Muscle layer of colon (tissue), 2 donors: Measurements from ENCODE around the gene ZNF738.
"Not testable (repeated sequence)": the region's sequence is repeated elsewhere in the genome, so short reads cannot be mapped to it uniquely, and the experiment has no call there.

ENCODE experiments used
- H3K27ac ChIP-seq: one replicate; pipeline ENCODE4 v1.7.0; 2013; ENCODE audit warnings: low read depth, mild to moderate bottlenecking, low read length, moderate library complexity
- H3K27me3 ChIP-seq, 2 donors: one replicate each; pipeline ENCODE4 v1.7.0; 2013; ENCODE audit warnings: low read length in 2 of 2, mild to moderate bottlenecking in 2 of 2; ENCODE audit not compliant: insufficient read depth in 2 of 2, control insufficient read depth in 1 of 2
- H3K36me3 ChIP-seq: one replicate; pipeline ENCODE4 v1.7.0; 2013; ENCODE audit warnings: mild to moderate bottlenecking, low read length; ENCODE audit not compliant: insufficient read depth
- H3K4me1 ChIP-seq: one replicate; pipeline ENCODE4 v1.7.0; 2013; ENCODE audit warnings: mild to moderate bottlenecking, low read length; ENCODE audit not compliant: insufficient read depth
- H3K4me3 ChIP-seq, 2 donors: one replicate each; pipeline ENCODE4 v1.7.0; 2013; ENCODE audit warnings: low read length in 2 of 2, low read depth in 1 of 2, mild to moderate bottlenecking in 1 of 2, moderate library complexity in 1 of 2
- H3K9ac ChIP-seq: one replicate; pipeline ENCODE4 v1.7.0; 2013; ENCODE audit warnings: low read length
- H3K9me3 ChIP-seq: one replicate; pipeline ENCODE4 v1.7.0; 2013; ENCODE audit warnings: mild to moderate bottlenecking, low read length
- donor health status: abdominal sarcoma.
- donor health status: Adenocarcinoma of cecum.

ZNF738 gene

DNA sequence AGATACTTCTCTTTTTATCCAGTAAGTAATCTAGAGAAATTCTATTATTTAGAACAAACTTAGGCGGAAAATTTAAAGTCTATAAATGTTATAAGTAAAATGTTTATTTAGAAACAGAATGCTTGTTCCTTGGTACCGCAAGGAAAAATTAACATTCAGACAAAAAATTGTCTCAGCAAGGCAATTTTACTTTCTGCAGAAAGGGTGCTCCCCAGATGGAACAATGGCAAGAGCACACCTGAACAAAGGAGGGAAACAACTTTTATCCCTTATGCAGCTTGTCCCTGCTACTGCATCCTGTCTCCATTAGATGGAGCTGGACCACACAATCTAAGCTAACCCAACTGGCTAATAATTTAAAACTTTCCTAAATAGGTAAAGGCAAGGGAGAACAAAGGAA, 23.1 kb upstream of the ZNF738 start:
- H3K9ac ChIP-seq = no peak overlapping the region
- no peaks in the 10 kb centered on the region for H3K27me3 ChIP-seq
- no peaks in the 10 kb centered on the region for H3K4me1 ChIP-seq
- no peaks in the 10 kb centered on the region for H3K36me3 ChIP-seq
- no peak overlapping the region for H3K27ac ChIP-seq
- H3K9me3 ChIP-seq = no peaks in the 10 kb centered on the region
- H3K4me3 ChIP-seq = no peak overlapping the region

GRCh38 chr19:21344841-21345240, 14.0 kb upstream of the ZNF738 start:
- H3K4me1 ChIP-seq, H3K36me3 ChIP-seq, H3K9ac ChIP-seq, H3K27ac ChIP-seq, H3K27me3 ChIP-seq, H3K9me3 ChIP-seq, H3K4me3 ChIP-seq: not testable (repeated sequence)

DNA sequence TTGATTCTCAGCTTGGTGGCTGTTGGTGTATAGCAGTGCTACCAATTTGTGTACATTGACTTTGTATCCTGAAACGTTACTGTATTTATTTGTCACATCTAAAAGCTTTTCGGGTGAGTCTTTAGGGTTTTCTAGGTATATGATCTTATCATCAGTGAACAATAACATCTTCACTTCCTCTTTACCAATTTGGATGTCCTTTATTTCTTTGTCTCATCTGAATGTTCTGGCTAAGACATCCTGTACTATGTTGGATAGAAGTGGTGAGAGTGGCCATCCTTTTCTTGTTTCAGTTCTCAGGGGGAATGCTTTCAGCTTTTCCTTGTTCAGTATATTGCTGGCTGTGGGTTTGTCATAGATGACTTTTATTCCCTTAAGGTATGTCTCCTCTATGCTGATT, 6.0 kb upstream of the ZNF738 start:
- Histone ChIP-seq H3K4me1 (no peaks in the 10 kb centered on the region), H3K27ac (no peak overlapping the region), H3K9me3 (no peaks in the 10 kb centered on the region), H3K9ac (no peak overlapping the region), H3K36me3 (no peaks in the 10 kb centered on the region), H3K4me3 (no peak overlapping the region), H3K27me3 (no peaks in the 10 kb centered on the region)

GRCh38 chr19:21362291-21362690, 3.5 kb downstream of the ZNF738 start:
- no peaks in the 10 kb centered on the region for H3K9me3 ChIP-seq
- H3K4me1 ChIP-seq = no peaks in the 10 kb centered on the region
- H3K9ac ChIP-seq = no peak overlapping the region
- H3K27ac ChIP-seq = no peak overlapping the region
- no peaks in the 10 kb centered on the region for H3K27me3 ChIP-seq
- no peak overlapping the region for H3K4me3 ChIP-seq
- no peaks in the 10 kb centered on the region for H3K36me3 ChIP-seq

DNA sequence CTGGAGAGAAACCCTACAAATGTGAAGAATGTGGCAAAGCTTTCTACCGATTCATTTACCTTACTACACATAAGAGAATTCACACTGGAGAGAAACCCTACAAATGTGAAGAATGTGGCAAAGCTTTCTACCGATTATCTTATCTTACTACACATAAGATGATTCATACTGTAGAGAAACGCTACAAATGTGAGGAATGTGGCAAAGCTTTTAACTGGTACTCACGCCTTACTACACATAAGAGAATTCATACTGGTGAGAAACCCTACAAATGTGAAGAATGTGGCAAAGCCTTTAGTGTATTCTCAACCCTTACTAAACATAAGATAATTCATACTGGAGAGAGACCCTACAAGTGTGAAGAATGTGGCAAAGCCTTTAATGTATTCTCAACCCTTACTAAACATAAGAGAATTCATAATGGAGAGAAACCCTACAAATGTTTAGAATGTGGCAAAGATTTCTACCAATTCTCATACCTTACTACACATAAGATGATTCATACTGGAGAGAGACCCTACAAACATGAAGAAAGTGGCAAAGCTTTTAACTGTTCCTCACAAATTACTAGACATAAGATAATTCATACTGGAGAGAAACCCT, 25.3 kb downstream of the ZNF738 start:
- H3K4me3 ChIP-seq = no peak overlapping the region
- no peaks in the 10 kb centered on the region for H3K27me3 ChIP-seq
- no peak overlapping the region for H3K27ac ChIP-seq
- peaks cover 18% of the 10 kb centered on the region for H3K9me3 ChIP-seq
- H3K9ac ChIP-seq = no peak overlapping the region
- H3K4me1 ChIP-seq = no peaks in the 10 kb centered on the region
- H3K36me3 ChIP-seq = peaks cover 5% of the 10 kb centered on the region

- H3K9me3 ChIP-seq = no peaks in the 10 kb centered on the region
- no peak overlapping the region for H3K4me3 ChIP-seq
- peaks cover 23% of the 10 kb centered on the region for H3K4me1 ChIP-seq
- no peak overlapping the region for H3K9ac ChIP-seq
- no peaks in the 10 kb centered on the region for H3K27me3 ChIP-seq
- H3K27ac ChIP-seq = no peak overlapping the region
- no peaks in the 10 kb centered on the region for H3K36me3 ChIP-seq
Observed at GRCh38 chr19:21396121-21396520, 37.3 kb downstream of the ZNF738 start.

- peak within 1 kb of the TSS; percentile 93 to 94 for H3K4me3 ChIP-seq
- peaks cover 24% of the 10 kb centered on the region for H3K4me1 ChIP-seq
- peak within 1 kb of the TSS; percentile 86 for H3K27ac ChIP-seq
- no peaks in the 10 kb centered on the region for H3K9me3 ChIP-seq
- H3K27me3 ChIP-seq = no peaks in the 10 kb centered on the region
- no peaks in the 10 kb centered on the region for H3K36me3 ChIP-seq
- H3K9ac ChIP-seq = peak within 1 kb of the TSS; percentile 70
Observed at GRCh38 chr19:21396893-21397572, 38.2 kb downstream of the ZNF738 start, which contains the start of gene ZNF493. Gene ZNF493, plus strand, starts transcription at chr19:21397133. Its CDS starts 105 bp downstream, at chr19:21397238.

DNA sequence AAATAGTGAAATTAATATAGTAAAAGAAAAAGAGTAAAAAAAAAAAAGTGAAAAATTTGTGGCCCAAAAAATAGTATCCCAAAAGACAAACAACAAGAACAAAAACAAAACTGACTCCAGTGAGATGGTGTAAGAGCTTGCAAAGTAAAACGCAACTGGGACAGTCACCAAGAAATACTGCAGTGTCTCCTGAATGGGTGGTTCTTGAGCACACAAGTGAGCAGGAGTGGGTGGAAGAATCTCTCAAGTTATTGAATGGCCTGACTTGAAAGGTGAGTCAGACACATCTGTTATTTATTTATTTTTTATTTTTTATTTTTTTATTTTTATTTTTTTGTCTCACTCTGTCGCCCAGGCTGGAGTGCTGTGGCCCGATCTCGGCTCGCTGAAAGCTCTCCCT, 40.1 kb downstream of the ZNF738 start:
- H3K4me1 ChIP-seq = peaks cover 24% of the 10 kb centered on the region

GRCh38 chr19:21402303-21402985, 43.6 kb downstream of the ZNF738 start:
- H3K4me1 ChIP-seq = peaks cover 24% of the 10 kb centered on the region
- H3K27ac ChIP-seq = no peak overlapping the region
- H3K27me3 ChIP-seq = no peaks in the 10 kb centered on the region
- no peaks in the 10 kb centered on the region for H3K9me3 ChIP-seq
- peaks cover 4% of the 10 kb centered on the region for H3K36me3 ChIP-seq
- no peak overlapping the region for H3K9ac ChIP-seq
- H3K4me3 ChIP-seq = no peak overlapping the region

More for the DNA sequence above, 40.1 kb downstream of the ZNF738 start:
- Histone ChIP-seq H3K27ac (no peak overlapping the region), H3K4me3 (no peak overlapping the region), H3K36me3 (peaks cover 4% of the 10 kb centered on the region), H3K9ac (no peak overlapping the region), H3K9me3 (no peaks in the 10 kb centered on the region), H3K27me3 (no peaks in the 10 kb centered on the region)

DNA sequence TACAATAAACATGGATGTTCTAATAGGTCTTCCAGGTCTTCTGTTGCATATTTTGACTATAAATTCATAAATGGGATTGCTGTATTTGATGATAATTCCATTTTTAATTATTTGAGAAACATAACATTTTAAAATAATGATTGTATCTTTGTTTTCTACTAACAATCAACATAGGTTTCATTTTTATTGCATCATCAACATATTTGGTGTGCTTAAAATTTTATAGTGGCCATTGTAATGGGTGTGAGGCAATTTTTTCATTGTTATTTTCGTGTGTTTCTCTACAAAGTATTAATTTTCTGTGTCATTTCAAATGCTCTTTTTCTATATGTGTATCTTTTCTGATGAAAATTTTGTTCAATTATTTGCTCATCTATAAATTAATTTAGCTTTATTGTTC, 51.4 kb downstream of the ZNF738 start:
- Histone ChIP-seq H3K36me3 (no peaks in the 10 kb centered on the region), H3K4me1 (no peaks in the 10 kb centered on the region), H3K27me3 (no peaks in the 10 kb centered on the region), H3K4me3 (no peak overlapping the region), H3K9ac (no peak overlapping the region), H3K9me3 (peaks cover 3% of the 10 kb centered on the region), H3K27ac (no peak overlapping the region)

GRCh38 chr19:21422244-21422643, 63.4 kb downstream of the ZNF738 start:
- Histone ChIP-seq H3K27me3 (no peaks in the 10 kb centered on the region), H3K9me3 (peaks cover 23% of the 10 kb centered on the region), H3K4me1 (no peaks in the 10 kb centered on the region), H3K4me3 (no peak overlapping the region), H3K36me3 (peaks cover 5% of the 10 kb centered on the region), H3K9ac (no peak overlapping the region), H3K27ac (no peak overlapping the region)
